ENCODE measurements around the gene TOPAZ1.

Gene TOPAZ1

DNA sequence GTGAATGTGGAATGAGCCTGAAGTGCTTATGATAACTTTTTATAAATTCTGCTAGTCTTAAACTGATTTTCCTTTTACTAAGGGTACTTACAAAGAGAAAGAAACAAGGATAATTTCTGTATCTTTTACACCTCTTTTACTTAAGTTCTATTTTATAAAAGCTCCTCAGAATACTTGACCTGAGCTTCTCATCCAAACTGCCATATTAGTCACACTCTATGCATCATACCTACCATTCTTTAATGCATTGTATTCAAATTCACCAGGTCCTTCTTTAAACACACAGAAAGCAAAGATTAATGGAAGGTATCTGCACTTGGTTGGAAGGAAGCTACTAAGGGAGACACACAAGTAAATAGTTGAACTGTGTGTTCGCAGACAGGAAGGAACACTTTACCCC lies 1.6 kb upstream of the TOPAZ1 start:
- TF ChIP-seq, protein P1, sequence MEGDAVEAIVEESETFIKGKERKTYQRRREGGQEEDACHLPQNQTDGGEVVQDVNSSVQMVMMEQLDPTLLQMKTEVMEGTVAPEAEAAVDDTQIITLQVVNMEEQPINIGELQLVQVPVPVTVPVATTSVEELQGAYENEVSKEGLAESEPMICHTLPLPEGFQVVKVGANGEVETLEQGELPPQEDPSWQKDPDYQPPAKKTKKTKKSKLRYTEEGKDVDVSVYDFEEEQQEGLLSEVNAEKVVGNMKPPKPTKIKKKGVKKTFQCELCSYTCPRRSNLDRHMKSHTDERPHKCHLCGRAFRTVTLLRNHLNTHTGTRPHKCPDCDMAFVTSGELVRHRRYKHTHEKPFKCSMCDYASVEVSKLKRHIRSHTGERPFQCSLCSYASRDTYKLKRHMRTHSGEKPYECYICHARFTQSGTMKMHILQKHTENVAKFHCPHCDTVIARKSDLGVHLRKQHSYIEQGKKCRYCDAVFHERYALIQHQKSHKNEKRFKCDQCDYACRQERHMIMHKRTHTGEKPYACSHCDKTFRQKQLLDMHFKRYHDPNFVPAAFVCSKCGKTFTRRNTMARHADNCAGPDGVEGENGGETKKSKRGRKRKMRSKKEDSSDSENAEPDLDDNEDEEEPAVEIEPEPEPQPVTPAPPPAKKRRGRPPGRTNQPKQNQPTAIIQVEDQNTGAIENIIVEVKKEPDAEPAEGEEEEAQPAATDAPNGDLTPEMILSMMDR (IDR thresholded peaks at IDR 0.05; ENCODE audit: low read depth, low read length) = no peak
- DNase-seq (ENCODE audit: extremely low read depth, low read depth) = no peak

DNA sequence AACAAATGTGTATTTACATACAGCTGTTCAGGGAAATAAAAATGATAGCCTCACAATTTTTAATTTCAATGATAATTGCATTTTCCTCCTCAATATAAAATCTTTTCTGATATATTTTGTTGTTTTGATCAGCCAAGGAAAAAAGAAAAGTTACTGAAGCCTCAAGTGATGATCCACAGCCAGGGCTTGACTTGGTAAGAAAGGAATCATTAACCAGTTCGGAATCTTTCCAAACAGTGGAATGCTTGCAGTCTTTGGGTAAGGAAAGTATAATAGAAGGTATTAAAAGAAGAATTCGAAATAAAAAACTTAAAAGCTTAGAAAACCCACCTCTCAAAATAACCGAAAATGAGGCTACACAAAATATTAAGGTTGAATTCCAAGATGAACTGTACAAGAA lies 1.0 kb downstream of the TOPAZ1 start:
- no peak for DNase-seq (ENCODE audit: extremely low read depth, low read depth)
- TF ChIP-seq, protein P1 (IDR thresholded peaks at IDR 0.05; ENCODE audit: low read depth, low read length) = no peak

DNA sequence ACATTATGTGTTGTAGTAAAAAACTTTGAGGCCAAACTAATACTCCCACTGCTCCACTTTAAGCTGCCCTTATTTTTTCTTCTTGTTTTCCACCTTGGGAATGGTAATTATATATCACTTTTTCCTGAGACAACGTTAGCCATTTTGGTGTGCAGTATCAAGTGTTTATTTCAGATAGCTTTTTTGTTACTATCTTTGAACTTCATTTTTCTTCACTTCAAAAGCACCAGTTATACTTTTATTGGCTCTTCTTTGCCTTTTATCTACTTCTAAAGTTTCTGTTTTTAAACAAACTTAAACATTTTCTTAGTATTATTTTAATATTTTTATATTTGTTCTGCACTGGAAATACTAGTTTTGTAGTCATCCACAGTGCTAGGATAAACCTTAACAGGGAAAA lies 6.5 kb downstream of the TOPAZ1 start:
- no peak for DNase-seq (ENCODE audit: extremely low read depth, low read depth)
- TF ChIP-seq, protein P1 (IDR thresholded peaks at IDR 0.05; ENCODE audit: low read depth, low read length) = no peak

DNA sequence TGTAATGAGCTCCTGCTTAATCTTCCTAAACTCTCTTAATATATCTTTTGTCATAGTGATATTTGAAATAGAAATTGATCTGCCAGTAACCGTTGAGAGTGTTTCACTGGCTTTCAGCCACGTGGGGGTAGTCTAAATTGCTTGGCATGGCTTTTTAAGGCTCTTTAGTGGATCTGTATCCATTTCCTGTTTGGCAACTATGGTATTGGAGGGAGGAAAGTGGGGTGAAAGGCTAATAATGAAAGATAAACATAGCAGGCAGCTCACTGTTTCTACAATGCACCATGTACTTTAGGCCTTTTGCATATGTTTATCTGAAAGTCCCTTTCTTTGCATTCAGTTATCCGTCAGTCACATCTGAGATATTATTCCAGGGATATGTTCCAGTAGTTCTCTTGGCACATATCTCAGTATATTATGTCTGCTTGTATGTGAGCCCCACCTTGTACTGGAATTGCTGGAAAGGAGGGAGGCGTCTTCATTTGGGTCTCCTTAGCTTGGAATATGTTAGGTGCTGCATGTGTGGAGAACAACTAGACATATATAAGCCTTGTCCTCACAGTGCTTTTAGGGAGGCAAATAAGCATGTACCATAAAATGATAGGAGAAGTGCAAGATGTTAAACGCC lies 10.8 kb downstream of the TOPAZ1 start:
- no peak for DNase-seq (ENCODE audit: extremely low read depth, low read depth)
- TF ChIP-seq, protein P1 (IDR thresholded peaks at IDR 0.05; ENCODE audit: low read depth, low read length) = no peak

DNA sequence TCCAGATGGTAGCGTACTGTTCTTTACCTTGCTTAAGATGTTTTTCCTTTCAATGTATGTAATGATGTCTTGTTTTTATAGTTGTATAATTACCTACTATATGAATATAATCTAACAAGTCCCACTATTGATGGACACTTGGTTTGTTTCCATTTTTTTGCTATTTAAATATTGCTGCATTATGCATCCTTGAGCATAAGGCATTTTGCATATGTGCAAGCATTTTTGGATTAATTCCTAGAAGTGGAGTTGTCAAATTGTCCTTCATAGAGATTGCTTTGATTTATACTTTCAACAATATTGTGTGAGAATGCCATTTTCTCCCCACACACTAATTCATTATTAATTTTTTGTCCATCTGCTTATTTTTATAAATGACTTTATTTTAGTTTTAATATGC lies 17.7 kb downstream of the TOPAZ1 start:
- no peak for DNase-seq (ENCODE audit: extremely low read depth, low read depth)
- TF ChIP-seq, protein P1 (IDR thresholded peaks at IDR 0.05; ENCODE audit: low read depth, low read length) = no peak

DNA sequence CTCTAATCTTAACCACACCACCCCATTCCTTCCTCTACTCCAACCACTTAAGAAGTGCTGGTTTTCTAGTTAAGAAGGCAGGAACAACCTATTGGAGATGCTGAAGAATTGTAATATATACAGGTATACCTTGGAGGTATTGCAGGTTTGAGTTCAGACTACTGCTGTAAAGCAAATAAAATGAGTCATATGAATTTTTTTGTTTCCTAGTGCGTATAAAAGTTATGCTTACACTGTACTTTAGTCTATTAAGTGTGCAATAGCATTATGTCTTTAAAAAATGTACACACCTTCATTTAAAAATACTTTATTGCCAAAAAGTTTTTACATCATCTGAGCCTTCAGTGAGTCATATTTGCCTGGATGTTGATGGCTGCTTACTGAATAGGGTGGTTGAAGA lies 22.5 kb downstream of the TOPAZ1 start:
- TF ChIP-seq, protein P1 (IDR thresholded peaks at IDR 0.05; ENCODE audit: low read depth, low read length) = no peak
- no peak for DNase-seq (ENCODE audit: extremely low read depth, low read depth)

DNA sequence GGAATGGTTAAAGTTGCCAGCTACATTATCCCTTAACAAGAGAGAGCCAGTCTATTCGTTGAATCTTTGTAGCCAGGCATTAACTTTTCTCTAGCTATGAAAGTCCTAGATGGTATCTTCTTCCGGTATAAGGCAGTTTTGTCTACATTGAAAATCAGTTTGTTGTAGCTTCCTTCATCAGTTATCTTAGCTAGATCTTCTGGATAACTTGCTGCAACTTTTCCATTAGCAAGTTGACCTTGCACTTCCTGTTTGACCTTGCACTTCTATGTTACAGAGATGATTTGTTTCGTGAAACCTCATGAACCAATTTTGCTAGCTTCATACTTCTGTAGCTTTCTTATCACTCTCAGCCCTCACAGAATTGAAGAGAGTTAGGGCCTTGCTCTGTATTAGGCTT lies 24.1 kb downstream of the TOPAZ1 start:
- TF ChIP-seq, protein P1 (IDR thresholded peaks at IDR 0.05; ENCODE audit: low read depth, low read length) = no peak

More for the DNA sequence above, 24.1 kb downstream of the TOPAZ1 start:
- no peak for DNase-seq (ENCODE audit: extremely low read depth, low read depth)

Data from AG09319 (cell line).